ENCODE data around the gene B4GALT2. TPM values are rescaled to one million over a fixed set of nuclear protein-coding genes. Genes with fewer than 3 reads are reported as not detected.

Gene B4GALT2
- total RNA-seq, 1 experiment from 2014 or later, result 31.5 TPM

DNA sequence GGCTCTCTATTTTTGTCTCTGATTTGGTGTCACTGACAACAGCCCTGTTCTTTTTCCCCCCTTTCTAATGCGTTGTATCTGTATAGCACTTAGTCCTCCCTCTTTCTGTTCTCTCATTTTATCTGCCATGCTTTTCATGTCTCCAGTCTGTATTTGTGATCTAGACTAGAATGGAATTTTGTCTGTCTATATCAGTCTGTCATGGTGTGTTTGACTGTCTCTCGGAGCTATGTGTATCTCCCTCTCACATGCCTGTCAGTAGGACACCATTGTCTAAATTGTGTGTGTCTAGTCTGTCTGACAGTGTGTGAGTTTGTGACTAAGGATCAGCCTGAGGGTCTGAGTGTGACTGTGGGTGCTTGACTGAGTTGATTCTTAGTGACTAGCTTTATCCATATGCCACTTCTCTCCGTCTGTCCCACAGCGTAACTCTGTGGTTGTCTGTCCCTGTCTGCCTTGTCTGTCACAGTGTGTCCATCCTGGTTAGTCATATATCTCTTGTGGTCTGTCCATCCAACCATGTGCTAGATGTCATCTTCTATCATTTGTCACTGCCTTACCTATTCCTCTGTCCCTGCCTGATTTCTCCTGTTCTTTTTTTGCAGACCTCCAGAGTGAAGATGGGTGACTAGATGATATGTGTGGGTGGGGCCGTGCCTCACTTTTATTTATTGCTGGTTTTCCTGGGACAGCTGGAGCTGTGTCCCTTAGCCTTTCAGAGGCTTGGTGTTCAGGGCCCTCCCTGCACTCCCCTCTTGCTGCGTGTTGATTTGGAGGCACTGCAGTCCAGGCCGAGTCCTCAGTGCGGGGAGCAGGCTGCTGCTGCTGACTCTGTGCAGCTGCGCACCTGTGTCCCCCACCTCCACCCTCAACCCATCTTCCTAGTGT is 1.4 kb upstream of the B4GALT2 start:
- no peak for TF ChIP-seq CTCF (IDR thresholded peaks at IDR 0.05; ENCODE audit: insufficient read depth in 1 of 2, low read depth in 1 of 2, low read length in 1 of 2, severe bottlenecking in 1 of 2, unreplicated experiment in 1 of 2)
- BruUV-seq (replicated peaks), result no TSS peak
- DNase-seq, result no peak
- intact Hi-C loops (cut with micrococcal nuclease; ENCODE audit: unreplicated experiment), result no loop called here
- H3K9me3 Mint-ChIP-seq (ENCODE audit: unreplicated experiment), result no peaks in the 10 kb centered on the region
- H3K27me3 ChIP-seq (replicated peaks; ENCODE audit: control insufficient read depth, insufficient read depth, low read length), result no peaks in the 10 kb centered on the region
- H3K4me1 ChIP-seq, result peaks cover 21% of the 10 kb centered on the region
- H3K27ac Mint-ChIP-seq (ENCODE audit: unreplicated experiment), result no peak overlapping the region
- H3K27me3 Mint-ChIP-seq (ENCODE audit: insufficient read depth, unreplicated experiment), result no peaks in the 10 kb centered on the region
- H3K4me1 Mint-ChIP-seq (ENCODE audit: low read depth, unreplicated experiment), result peaks cover 24% of the 10 kb centered on the region
- H3K4me3 Mint-ChIP-seq (ENCODE audit: unreplicated experiment), result peak overlapping the region; percentile 91
- ChIA-PET POLR2A (no interaction called here), CTCF (interaction anchor here (1.0 kb wide), 1 partner anchor 14 kb away, joined by 3 read pairs; no protein-coding TSS in a partner anchor)
- H3K9me3 ChIP-seq, result no peaks in the 10 kb centered on the region
- peaks cover 3% of the 10 kb centered on the region for H3K36me3 ChIP-seq (ENCODE audit: control insufficient read depth, insufficient read depth, low read length)
- H3K36me3 Mint-ChIP-seq (ENCODE audit: insufficient read depth, unreplicated experiment), result peaks cover 45% of the 10 kb centered on the region
- no peak overlapping the region; the same call in 1 of the 2 replicates for H3K4me3 ChIP-seq (ENCODE audit: low read depth, low read length)

GRCh38 chr1:43978264-43978550 is 803 bp upstream of the B4GALT2 start:
- H3K36me3 ChIP-seq (ENCODE audit: control insufficient read depth, insufficient read depth, low read length), result peaks cover 3% of the 10 kb centered on the region
- POLR2A ChIA-PET, result no interaction called here
- no peaks in the 10 kb centered on the region for H3K27me3 ChIP-seq (replicated peaks; ENCODE audit: control insufficient read depth, insufficient read depth, low read length)
- intact Hi-C loops (cut with micrococcal nuclease; ENCODE audit: unreplicated experiment), result no loop called here
- no peaks in the 10 kb centered on the region for H3K9me3 Mint-ChIP-seq (ENCODE audit: unreplicated experiment)
- no peaks in the 10 kb centered on the region for H3K9me3 ChIP-seq
- CTCF ChIA-PET, result no interaction called here
- H3K4me3 Mint-ChIP-seq (ENCODE audit: unreplicated experiment), result peak overlapping the region; percentile 91
- H3K4me1 Mint-ChIP-seq (ENCODE audit: low read depth, unreplicated experiment), result peaks cover 24% of the 10 kb centered on the region
- no peak for TF ChIP-seq CTCF (IDR thresholded peaks at IDR 0.05; ENCODE audit: insufficient read depth in 1 of 2, low read depth in 1 of 2, low read length in 1 of 2, severe bottlenecking in 1 of 2, unreplicated experiment in 1 of 2)
- BruUV-seq (replicated peaks), result no TSS peak
- peak overlapping the region; percentile 80 for H3K4me3 ChIP-seq (ENCODE audit: low read depth, low read length)
- peaks cover 45% of the 10 kb centered on the region for H3K36me3 Mint-ChIP-seq (ENCODE audit: insufficient read depth, unreplicated experiment)
- DNase-seq, result no peak
- no peak overlapping the region for H3K27ac Mint-ChIP-seq (ENCODE audit: unreplicated experiment)
- H3K27me3 Mint-ChIP-seq (ENCODE audit: insufficient read depth, unreplicated experiment), result no peaks in the 10 kb centered on the region
- peaks cover 21% of the 10 kb centered on the region for H3K4me1 ChIP-seq

GRCh38 chr1:43979261-43979527 is 184 bp downstream of the B4GALT2 start:
- DNase-seq, result no peak
- no TSS peak for BruUV-seq (replicated peaks)
- H3K4me3 Mint-ChIP-seq (ENCODE audit: unreplicated experiment), result peak overlapping the region; percentile 75
- H3K4me1 ChIP-seq, result peaks cover 21% of the 10 kb centered on the region
- ChIA-PET POLR2A (no interaction called here), CTCF (no interaction called here)
- TF ChIP-seq CTCF (IDR thresholded peaks at IDR 0.05; ENCODE audit: insufficient read depth in 1 of 2, low read depth in 1 of 2, low read length in 1 of 2, severe bottlenecking in 1 of 2, unreplicated experiment in 1 of 2), result no peak
- no peaks in the 10 kb centered on the region for H3K9me3 Mint-ChIP-seq (ENCODE audit: unreplicated experiment)
- no peak overlapping the region for H3K27ac Mint-ChIP-seq (ENCODE audit: unreplicated experiment)
- intact Hi-C loops (cut with micrococcal nuclease; ENCODE audit: unreplicated experiment), result no loop called here
- peaks cover 24% of the 10 kb centered on the region for H3K4me1 Mint-ChIP-seq (ENCODE audit: low read depth, unreplicated experiment)
- no peaks in the 10 kb centered on the region for H3K27me3 ChIP-seq (replicated peaks; ENCODE audit: control insufficient read depth, insufficient read depth, low read length)
- peaks cover 3% of the 10 kb centered on the region for H3K36me3 ChIP-seq (ENCODE audit: control insufficient read depth, insufficient read depth, low read length)
- no peaks in the 10 kb centered on the region for H3K9me3 ChIP-seq
- H3K27me3 Mint-ChIP-seq (ENCODE audit: insufficient read depth, unreplicated experiment), result no peaks in the 10 kb centered on the region
- peaks cover 41% of the 10 kb centered on the region for H3K36me3 Mint-ChIP-seq (ENCODE audit: insufficient read depth, unreplicated experiment)
- H3K4me3 ChIP-seq (ENCODE audit: low read depth, low read length), result peak overlapping the region; percentile 80

Data from Caco-2 (cell line).